HepG2 (cell line): ENCODE data around the gene PLIN1. TPM values are rescaled to one million over a fixed set of nuclear protein-coding genes. Genes with fewer than 3 reads are reported as not detected.

Experiments used
- ATAC-seq: fragments of 200-7000 bp; cut with Tn5 transposase; 3 replicates; pipeline ENCODE4 v1.9.1; 2020; ENCODE audit warnings: mild to moderate bottlenecking, moderate library complexity
- BruUV-seq: library from RNA; stranded (reverse); fragments of 400-500 nt; replicated peaks from 2 replicates; lab custom pipeline; 2021; lab: Mats Ljungman, UMichigan
- CTCF ChIA-PET: fragments of 300-600 bp; formaldehyde crosslinking; extraction: SDS; loops from one replicate; lab custom pipeline; 2021; ENCODE audit warnings: low total read pairs, inconsistent platforms, low intra/inter-chr PET ratio; lab: Yijun Ruan, JAX
- POLR2A ChIA-PET: fragments of 350-600 bp; sonication (Branson Sonifier 250); formaldehyde crosslinking; loops from one replicate; lab custom pipeline; 2020; ENCODE audit warnings: antibody characterized with exemption, inconsistent platforms; lab: Yijun Ruan, JAX
- DNase-seq: peaks from one replicate; pipeline ENCODE4 v3.0.0-alpha.2; 2015; ENCODE audit warnings: low spot score
- FAIRE-seq: peaks from 3 replicates; lab custom pipeline; 2011; peaks lifted over from hg19 to GRCh38; lab: Jason Lieb, UNC
- H2AFZ ChIP-seq: one replicate; pipeline ENCODE4 v1.6.1; 2011; ENCODE audit warnings: low read length, inconsistent platforms
- H3K27ac ChIP-seq: fragments of 300-600 bp; 3 replicates; pipeline ENCODE4 v1.8.0; 2011; ENCODE audit warnings: mixed run types, mild to moderate bottlenecking, mixed read lengths, low read length, inconsistent platforms; ENCODE audit not compliant: insufficient read depth; ENCODE audit errors: extremely low read length
- H3K27me3 ChIP-seq, 2 experiments: fragments of 200-600 bp in 1 of 2; 2 replicates in 1 of 2; 3 replicates in 1 of 2; pipeline versions ENCODE4 v1.6.0 to v1.8.0; 2011; ENCODE audit warnings: low read length in 2 of 2, mild to moderate bottlenecking in 2 of 2, moderate library complexity in 2 of 2, inconsistent platforms in 1 of 2; ENCODE audit not compliant: insufficient read depth in 2 of 2, control insufficient read depth in 1 of 2
- H3K36me3 ChIP-seq, 2 experiments: fragments of 200-600 bp in 1 of 2; replicated peaks in 1 of 2; 2 replicates in 1 of 2; 3 replicates in 1 of 2; pipeline versions ENCODE4 v1.5.1 to v1.8.0; 2011; ENCODE audit warnings: low read length in 2 of 2, inconsistent platforms in 1 of 2; ENCODE audit not compliant: insufficient read depth in 2 of 2, control insufficient read depth in 1 of 2
- H3K4me1 ChIP-seq: 2 replicates; pipeline ENCODE4 v1.5.1; 2012; ENCODE audit warnings: low read length, inconsistent platforms; ENCODE audit not compliant: insufficient read depth
- H3K4me2 ChIP-seq: 2 replicates; pipeline ENCODE4 v1.6.0; 2011; ENCODE audit warnings: low read depth, low read length, inconsistent platforms
- H3K4me3 ChIP-seq, 3 experiments: fragments of 200-600 bp in 1 of 3; sonication (generic), shearing (Covaris generic) in 1 of 3; replicated peaks in 1 of 3; 2 replicates each; pipeline ENCODE4 v1.5.1; 2011 to 2016; ENCODE audit warnings: low read length in 3 of 3, inconsistent platforms in 2 of 3, low read depth in 2 of 3, mild to moderate bottlenecking in 2 of 3, control low read depth in 1 of 3, mixed read lengths in 1 of 3; ENCODE audit not compliant: insufficient read depth in 1 of 3
- H3K79me2 ChIP-seq: one replicate; pipeline ENCODE4 v1.6.1; 2011; ENCODE audit warnings: low read length, inconsistent platforms; ENCODE audit not compliant: insufficient read depth
- H3K9ac ChIP-seq: 2 replicates; pipeline ENCODE4 v1.6.0; 2011; ENCODE audit warnings: mild to moderate bottlenecking, low read depth, low read length, inconsistent platforms; ENCODE audit not compliant: insufficient read depth
- H3K9me3 ChIP-seq: 2 replicates; pipeline ENCODE4 v1.5.1; 2012; ENCODE audit warnings: mild to moderate bottlenecking, low read length
- H4K20me1 ChIP-seq: 2 replicates; pipeline ENCODE4 v1.6.0; 2011; ENCODE audit warnings: inconsistent platforms, mild to moderate bottlenecking, low read length, moderate library complexity; ENCODE audit not compliant: insufficient read depth
- PAF1 ChIP-seq: IDR thresholded peaks from 2 replicates; pipeline ENCODE4 v1.6.1; 2016; ENCODE audit warnings: missing genetic modification reagents, missing compliant biosample characterization
- RFXAP ChIP-seq: sonication (generic); formaldehyde crosslinking; IDR thresholded peaks from 2 replicates; pipeline ENCODE4 v1.4.0; 2020; ENCODE audit warnings: missing genetic modification reagents, borderline replicate concordance
- SIN3A ChIP-seq: IDR thresholded peaks from 2 replicates; pipeline ENCODE4 v1.6.1; 2011; ENCODE audit warnings: low read depth, mild to moderate bottlenecking, control low read depth, low read length, borderline replicate concordance
- SKI ChIP-seq: fragments of 450-650 bp; IDR thresholded peaks from one replicate; pipeline ENCODE4 v1.6.1; 2018; ENCODE audit warnings: mild to moderate bottlenecking; ENCODE audit not compliant: partially characterized antibody
- ZKSCAN1 ChIP-seq: fragments of 150-350 bp; IDR thresholded peaks from 2 replicates; pipeline ENCODE4 v1.6.1; 2014; ENCODE audit warnings: low read length
- ZNF530 ChIP-seq: sonication (generic); formaldehyde crosslinking; IDR thresholded peaks from 2 replicates; pipeline ENCODE4 v1.5.0; 2020; ENCODE audit warnings: low read depth, mild to moderate bottlenecking, missing genetic modification reagents
- ZNF569 ChIP-seq: sonication (generic); formaldehyde crosslinking; IDR thresholded peaks from 2 replicates; pipeline ENCODE4 v1.5.0; 2020; ENCODE audit warnings: mild to moderate bottlenecking, missing genetic modification reagents, moderate library complexity, borderline replicate concordance
- WGBS: methylation state at CpG from one replicate; pipeline ENCODE4 v1.1.6; 2017; ENCODE audit warnings: low lambda C conversion rate; 5-methylcytosine and 5-hydroxymethylcytosine counted together
- in situ Hi-C: cut with HindIII; loops from 2 replicates; pipeline ENCODE4 v1.10.0; 2017; ENCODE audit warnings: low pct_unique_long_range_greater_than_20kb; ENCODE audit not compliant: extremely low pct_ligation_motif_present
- intact Hi-C: fragments of 100-400 bp; cut with micrococcal nuclease; formaldehyde crosslinking; loops from one replicate; pipeline ENCODE4 v1.10.0; 2022; ENCODE audit not compliant: unreplicated experiment
- polyA plus RNA-seq, 8 experiments: library from polyadenylated mRNA; depleted of rRNA in 3 of 8; stranded (reverse) in 7 of 8; unstranded in 1 of 8; fragments of >200 nt; fragmentation: Illumina TruSeq in 4 of 8; extraction: Trizol in 4 of 8; gene quantifications; 2 replicates each; pipeline versions ENCODE4 v1.2.1 to v1.2.3, GENCODE V29; 2011 to 2016; ENCODE audit warnings: low read depth in 4 of 8, missing spikeins in 1 of 8, mixed read lengths in 1 of 8; ENCODE audit not compliant: insufficient read depth in 1 of 8
- total RNA-seq, 5 experiments: library from RNA; depleted of rRNA; stranded (reverse); fragments of >200 nt; fragmentation: Illumina TruSeq; extraction: Trizol; gene quantifications; 2 replicates each; pipeline ENCODE4 v1.2.3, GENCODE V29; 2016; ENCODE audit warnings: low read depth in 1 of 5
- TF ChIP-seq, protein P1 (sequence below): sonication (generic); formaldehyde crosslinking; IDR thresholded peaks from 2 replicates; pipeline ENCODE4 v1.5.0; 2020; ENCODE audit warnings: mild to moderate bottlenecking, missing genetic modification reagents
- TF ChIP-seq, protein P2 (sequence below): IDR thresholded peaks from 2 replicates; pipeline ENCODE4 v1.6.1; 2018; ENCODE audit warnings: missing genetic modification reagents, mild to moderate bottlenecking, missing compliant biosample characterization

The PLIN1 gene
- total and polyA plus RNA-seq, 2 of the 13 experiments (the other 11 are each of a cell fraction or from before 2014, with no cell fraction given) = 0.74 to 1.2 TPM

DNA sequence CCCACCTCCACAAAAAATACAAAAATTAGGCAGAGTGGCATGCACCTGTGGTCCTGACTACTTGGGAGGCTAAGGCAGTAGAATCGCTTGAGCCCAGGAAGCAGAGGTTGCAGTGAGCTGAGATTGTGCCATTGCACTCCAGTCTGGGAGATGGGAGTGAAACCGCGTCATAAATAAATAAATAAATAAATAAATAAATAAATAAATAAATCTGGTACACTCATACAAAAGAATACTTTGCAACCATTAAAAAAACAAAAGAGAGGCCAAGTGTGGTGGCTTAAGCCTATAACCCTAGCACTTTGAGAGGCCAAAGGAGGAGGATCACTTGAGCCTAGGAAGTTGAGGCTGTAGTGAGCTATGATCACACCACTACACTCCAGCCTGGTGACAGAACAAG is 43.9 kb upstream of the PLIN1 start:
- FAIRE-seq (no peak), DNase-seq (no peak), ATAC-seq (no peak)
- ChIA-PET CTCF (no interaction called here), POLR2A (no interaction called here)
- H3K27ac ChIP-seq = no peak overlapping the region
- H4K20me1 ChIP-seq = no peaks in the 10 kb centered on the region
- no TSS peak for BruUV-seq
- WGBS = 50% methylated on average over 3 of the region's 3 CpGs
- H3K4me3 ChIP-seq = no peak overlapping the region
- no peaks in the 10 kb centered on the region for H3K9me3 ChIP-seq
- H3K4me2 ChIP-seq = no peak overlapping the region
- no peaks in the 10 kb centered on the region for H3K36me3 ChIP-seq
- H3K79me2 ChIP-seq = no peaks in the 10 kb centered on the region
- no peak overlapping the region for H2AFZ ChIP-seq
- no peak overlapping the region for H3K9ac ChIP-seq
- H3K27me3 ChIP-seq = 0 out of 5 replicates have a peak, but pooled peaks cover 0 to 4% of the 10 kb centered on the region in 2 experiments
- in situ Hi-C loops = no loop called here
- intact Hi-C loops = no loop called here
- TF ChIP-seq SKI = no peak
- TF ChIP-seq ZNF569 (CRISPR knock-in tag) = no peak
- TF ChIP-seq ZKSCAN1 = no peak
- TF ChIP-seq, protein P1, sequence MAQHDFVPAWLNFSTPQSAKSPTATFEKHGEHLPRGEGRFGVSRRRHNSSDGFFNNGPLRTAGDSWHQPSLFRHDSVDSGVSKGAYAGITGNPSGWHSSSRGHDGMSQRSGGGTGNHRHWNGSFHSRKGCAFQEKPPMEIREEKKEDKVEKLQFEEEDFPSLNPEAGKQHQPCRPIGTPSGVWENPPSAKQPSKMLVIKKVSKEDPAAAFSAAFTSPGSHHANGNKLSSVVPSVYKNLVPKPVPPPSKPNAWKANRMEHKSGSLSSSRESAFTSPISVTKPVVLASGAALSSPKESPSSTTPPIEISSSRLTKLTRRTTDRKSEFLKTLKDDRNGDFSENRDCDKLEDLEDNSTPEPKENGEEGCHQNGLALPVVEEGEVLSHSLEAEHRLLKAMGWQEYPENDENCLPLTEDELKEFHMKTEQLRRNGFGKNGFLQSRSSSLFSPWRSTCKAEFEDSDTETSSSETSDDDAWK = no peak
- TF ChIP-seq, protein P2, sequence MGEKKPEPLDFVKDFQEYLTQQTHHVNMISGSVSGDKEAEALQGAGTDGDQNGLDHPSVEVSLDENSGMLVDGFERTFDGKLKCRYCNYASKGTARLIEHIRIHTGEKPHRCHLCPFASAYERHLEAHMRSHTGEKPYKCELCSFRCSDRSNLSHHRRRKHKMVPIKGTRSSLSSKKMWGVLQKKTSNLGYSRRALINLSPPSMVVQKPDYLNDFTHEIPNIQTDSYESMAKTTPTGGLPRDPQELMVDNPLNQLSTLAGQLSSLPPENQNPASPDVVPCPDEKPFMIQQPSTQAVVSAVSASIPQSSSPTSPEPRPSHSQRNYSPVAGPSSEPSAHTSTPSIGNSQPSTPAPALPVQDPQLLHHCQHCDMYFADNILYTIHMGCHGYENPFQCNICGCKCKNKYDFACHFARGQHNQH = no peak
- TF ChIP-seq ZNF530 (CRISPR knock-in tag) = no peak
- TF ChIP-seq RFXAP = no peak
- TF ChIP-seq PAF1 (CRISPR knock-in tag) = no peak
- TF ChIP-seq SIN3A = no peak
- H3K4me1 ChIP-seq = no peaks in the 10 kb centered on the region
